Measurements from ENCODE around the gene LRBA.
A peak's percentile ranks its signal among the peaks of the same experiment; 100 is the strongest.

LRBA gene

DNA sequence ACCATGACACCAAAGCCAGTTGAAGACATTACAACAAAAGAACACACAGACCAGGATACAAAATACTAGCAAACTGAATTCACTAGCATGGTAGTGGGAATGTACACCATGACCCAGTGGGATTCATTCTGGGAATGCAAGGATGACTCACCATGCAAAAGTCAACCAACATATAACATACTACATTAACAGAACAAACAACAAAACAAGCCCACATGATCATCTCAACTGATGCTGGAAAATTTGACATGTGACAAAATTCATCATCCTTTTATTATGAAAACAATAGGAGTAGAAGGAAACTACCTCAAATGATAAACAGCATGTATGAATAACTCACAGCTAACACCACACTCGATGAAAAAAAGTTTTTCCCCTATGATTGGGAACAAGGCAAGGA is 746.6 kb downstream of the LRBA start:
- no peaks in the 10 kb centered on the region for H3K9me3 ChIP-seq (ENCODE audit: low read length)
- no peak overlapping the region for H3K27ac ChIP-seq (ENCODE audit: low read depth, low read length)
- H3K4me1 ChIP-seq (ENCODE audit: insufficient read depth, low read length): no peaks in the 10 kb centered on the region
- H3K9ac ChIP-seq (ENCODE audit: low read length): no peak overlapping the region
- peaks cover 18% of the 10 kb centered on the region for H3K36me3 ChIP-seq (ENCODE audit: insufficient read depth, low read length)
- no peaks in the 10 kb centered on the region for H3K27me3 ChIP-seq (ENCODE audit: control insufficient read depth in 1 of 2, insufficient read depth in 2 of 2, low read length in 2 of 2)
- no peak overlapping the region for H3K4me3 ChIP-seq (ENCODE audit: low read depth in 1 of 2, low read length in 2 of 2)

DNA sequence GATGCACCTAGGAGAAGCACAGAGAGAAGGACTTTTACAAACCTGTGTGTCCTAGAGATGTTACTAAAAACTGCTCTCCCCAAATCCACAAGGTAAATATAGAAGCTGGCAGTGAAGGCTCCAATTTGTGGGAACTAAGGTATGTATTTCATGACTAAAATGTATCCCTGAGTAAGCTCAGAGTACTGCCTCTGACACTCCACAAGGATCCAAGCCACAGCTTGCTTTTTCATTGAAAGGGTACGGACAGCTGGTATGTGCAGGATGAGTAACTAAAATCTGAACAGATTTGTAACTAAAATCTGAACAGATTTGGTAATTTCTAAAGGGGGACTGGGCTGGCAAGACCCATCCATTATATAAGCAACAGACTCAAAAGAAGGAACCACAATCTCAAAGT is 749.3 kb downstream of the LRBA start:
- no peaks in the 10 kb centered on the region for H3K9me3 ChIP-seq (ENCODE audit: low read length)
- H3K9ac ChIP-seq (ENCODE audit: low read length): no peak overlapping the region
- H3K27ac ChIP-seq (ENCODE audit: low read depth, low read length): no peak overlapping the region
- no peaks in the 10 kb centered on the region for H3K27me3 ChIP-seq (ENCODE audit: control insufficient read depth in 1 of 2, insufficient read depth in 2 of 2, low read length in 2 of 2)
- H3K4me3 ChIP-seq (ENCODE audit: low read depth in 1 of 2, low read length in 2 of 2): no peak overlapping the region
- peaks cover 18% of the 10 kb centered on the region for H3K36me3 ChIP-seq (ENCODE audit: insufficient read depth, low read length)
- H3K4me1 ChIP-seq (ENCODE audit: insufficient read depth, low read length): no peaks in the 10 kb centered on the region

- Histone ChIP-seq H3K4me1 (ENCODE audit: insufficient read depth, low read length) (peaks cover 7% of the 10 kb centered on the region), H3K4me3 (ENCODE audit: low read depth in 1 of 2, low read length in 2 of 2) (no peak overlapping the region), H3K9me3 (ENCODE audit: low read length) (no peaks in the 10 kb centered on the region)
Observed at GRCh38 chr4:150264595-150265161, 750.4 kb downstream of the LRBA start.

GRCh38 chr4:150262611-150263010 is 752.5 kb downstream of the LRBA start:
- Histone ChIP-seq H3K9me3 (ENCODE audit: low read length) (no peaks in the 10 kb centered on the region), H3K27me3 (ENCODE audit: control insufficient read depth in 1 of 2, insufficient read depth in 2 of 2, low read length in 2 of 2) (no peaks in the 10 kb centered on the region), H3K4me3 (ENCODE audit: low read depth in 1 of 2, low read length in 2 of 2) (no peak overlapping the region), H3K9ac (ENCODE audit: low read length) (no peak overlapping the region), H3K27ac (ENCODE audit: low read depth, low read length) (no peak overlapping the region), H3K4me1 (ENCODE audit: insufficient read depth, low read length) (peaks cover 10% of the 10 kb centered on the region), H3K36me3 (ENCODE audit: insufficient read depth, low read length) (peaks cover 11% of the 10 kb centered on the region)

More at GRCh38 chr4:150264595-150265161, 750.4 kb downstream of the LRBA start:
- Histone ChIP-seq H3K9ac (ENCODE audit: low read length) (no peak overlapping the region), H3K36me3 (ENCODE audit: insufficient read depth, low read length) (peaks cover 11% of the 10 kb centered on the region), H3K27ac (ENCODE audit: low read depth, low read length) (no peak overlapping the region), H3K27me3 (ENCODE audit: control insufficient read depth in 1 of 2, insufficient read depth in 2 of 2, low read length in 2 of 2) (no peaks in the 10 kb centered on the region)

- Histone ChIP-seq H3K27me3 (ENCODE audit: control insufficient read depth in 1 of 2, insufficient read depth in 2 of 2, low read length in 2 of 2) (no peaks in the 10 kb centered on the region), H3K27ac (ENCODE audit: low read depth, low read length) (no peak overlapping the region), H3K4me1 (ENCODE audit: insufficient read depth, low read length) (peaks cover 10% of the 10 kb centered on the region), H3K9ac (ENCODE audit: low read length) (no peak overlapping the region), H3K9me3 (ENCODE audit: low read length) (no peaks in the 10 kb centered on the region), H3K36me3 (ENCODE audit: insufficient read depth, low read length) (peaks cover 11% of the 10 kb centered on the region), H3K4me3 (ENCODE audit: low read depth in 1 of 2, low read length in 2 of 2) (no peak overlapping the region)
Observed at GRCh38 chr4:150261571-150261970, 753.5 kb downstream of the LRBA start.

DNA sequence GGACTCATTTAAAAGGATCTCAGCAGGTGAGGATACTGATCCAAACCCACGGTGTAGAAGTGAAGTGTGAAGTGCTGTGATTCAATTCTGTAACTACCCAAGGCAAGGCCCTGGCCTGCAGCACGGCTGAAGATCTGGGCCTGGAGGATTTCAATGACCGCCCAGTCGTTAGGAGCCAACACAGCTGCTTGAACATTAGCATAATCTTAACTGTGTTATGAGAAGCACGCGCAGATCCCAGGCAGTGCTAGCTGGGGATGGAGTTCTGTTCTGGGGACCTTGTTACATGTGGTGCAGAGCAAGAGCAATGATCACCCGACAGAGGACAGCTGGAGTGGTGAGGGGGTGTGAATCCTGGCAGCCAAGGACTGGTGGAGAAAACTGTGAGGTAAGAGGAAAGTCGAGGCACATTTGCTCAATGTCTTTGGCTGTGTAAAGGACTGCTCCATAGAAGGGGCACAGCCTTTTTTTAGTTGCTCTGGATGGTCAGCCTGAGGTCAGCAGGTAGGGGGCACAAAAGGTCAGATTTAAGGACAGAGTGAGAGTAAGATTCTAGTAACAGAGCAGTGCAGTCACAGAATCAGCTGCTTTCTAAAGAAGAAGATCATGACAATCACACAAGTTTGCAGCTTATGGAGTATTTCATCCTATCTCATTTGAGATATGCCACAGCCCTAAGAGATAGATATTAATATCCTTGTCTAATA is 755.1 kb downstream of the LRBA start:
- Histone ChIP-seq H3K4me3 (ENCODE audit: low read depth in 1 of 2, low read length in 2 of 2) (no peak overlapping the region), H3K9ac (ENCODE audit: low read length) (no peak overlapping the region), H3K4me1 (ENCODE audit: insufficient read depth, low read length) (peaks cover 18% of the 10 kb centered on the region), H3K9me3 (ENCODE audit: low read length) (no peaks in the 10 kb centered on the region), H3K27ac (ENCODE audit: low read depth, low read length) (peak overlapping the region; percentile 21), H3K36me3 (ENCODE audit: insufficient read depth, low read length) (no peaks in the 10 kb centered on the region), H3K27me3 (ENCODE audit: control insufficient read depth in 1 of 2, insufficient read depth in 2 of 2, low read length in 2 of 2) (no peaks in the 10 kb centered on the region)

DNA sequence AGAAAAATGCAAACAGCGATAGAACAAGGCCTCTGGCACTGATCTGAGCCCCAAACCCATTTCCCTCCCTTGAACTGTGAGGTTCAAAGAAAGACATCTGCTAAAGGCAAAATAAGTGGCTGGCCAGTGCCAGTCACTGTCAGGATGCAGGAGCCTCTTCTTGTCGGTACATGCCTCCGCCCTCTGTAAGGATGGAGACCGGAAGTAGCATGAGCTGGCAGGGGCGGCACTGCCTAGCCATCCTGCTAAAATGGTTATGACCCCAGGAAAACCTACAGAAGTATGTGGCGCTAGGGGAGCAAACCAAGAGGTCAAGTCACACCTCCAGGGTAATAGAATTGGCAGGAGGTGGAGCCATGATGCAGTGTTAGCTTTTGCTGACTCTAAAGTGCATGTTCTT is 756.5 kb downstream of the LRBA start:
- Histone ChIP-seq H3K9me3 (ENCODE audit: low read length) (no peaks in the 10 kb centered on the region), H3K4me3 (ENCODE audit: low read depth in 1 of 2, low read length in 2 of 2) (no peak overlapping the region), H3K4me1 (ENCODE audit: insufficient read depth, low read length) (peaks cover 21% of the 10 kb centered on the region), H3K36me3 (ENCODE audit: insufficient read depth, low read length) (peaks cover 8% of the 10 kb centered on the region), H3K27me3 (ENCODE audit: control insufficient read depth in 1 of 2, insufficient read depth in 2 of 2, low read length in 2 of 2) (no peaks in the 10 kb centered on the region), H3K9ac (ENCODE audit: low read length) (no peak overlapping the region), H3K27ac (ENCODE audit: low read depth, low read length) (no peak overlapping the region)

DNA sequence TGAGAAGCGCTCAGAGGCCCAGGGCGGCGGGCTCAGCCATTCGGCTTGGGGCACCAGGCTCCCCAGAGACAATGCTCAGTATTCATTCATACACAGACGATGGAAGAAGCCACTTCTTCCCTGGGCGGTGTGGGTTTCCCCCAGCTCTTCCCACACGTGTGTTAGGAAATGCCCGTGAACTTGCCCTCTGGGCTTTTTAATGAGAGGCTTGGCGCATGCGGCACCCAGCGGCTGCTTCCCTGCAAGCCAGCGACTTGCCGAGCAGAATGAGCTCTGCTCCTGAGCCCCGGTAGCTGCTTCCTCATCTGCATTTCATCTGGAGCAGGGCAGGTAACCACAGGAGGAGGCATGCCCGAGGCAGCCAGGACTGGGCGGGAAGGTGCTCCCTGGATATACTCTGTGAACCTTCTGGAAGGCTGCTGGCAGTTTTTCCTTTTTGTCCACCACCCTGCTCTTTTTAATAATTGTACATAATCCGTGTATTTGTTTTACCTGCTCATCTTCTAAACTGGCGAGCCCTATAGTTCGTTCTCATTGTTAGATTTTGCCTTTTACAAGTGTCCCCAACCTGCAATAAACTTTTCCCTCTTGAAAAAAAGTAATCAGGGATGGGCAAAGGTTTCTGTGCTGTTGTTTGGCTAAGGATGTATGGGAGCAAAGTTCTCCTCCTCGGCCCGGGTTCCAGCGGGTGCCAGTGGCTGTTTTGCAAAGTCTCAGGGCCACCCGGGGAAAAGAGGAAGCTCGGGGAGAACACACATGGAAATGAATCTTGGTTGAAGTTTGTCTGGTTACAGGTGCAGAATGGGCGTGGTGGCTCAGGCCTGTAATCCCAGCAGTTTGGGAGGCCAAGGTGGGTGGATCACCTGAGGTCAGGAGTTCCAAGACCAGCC is 758.0 kb downstream of the LRBA start:
- no peak overlapping the region for H3K27ac ChIP-seq (ENCODE audit: low read depth, low read length)
- H3K4me3 ChIP-seq (ENCODE audit: low read depth in 1 of 2, low read length in 2 of 2): no peak overlapping the region
- H3K9ac ChIP-seq (ENCODE audit: low read length): no peak overlapping the region
- H3K4me1 ChIP-seq (ENCODE audit: insufficient read depth, low read length): peaks cover 25% of the 10 kb centered on the region
- no peaks in the 10 kb centered on the region for H3K27me3 ChIP-seq (ENCODE audit: control insufficient read depth in 1 of 2, insufficient read depth in 2 of 2, low read length in 2 of 2)
- H3K9me3 ChIP-seq (ENCODE audit: low read length): no peaks in the 10 kb centered on the region
- H3K36me3 ChIP-seq (ENCODE audit: insufficient read depth, low read length): peaks cover 8% of the 10 kb centered on the region

- Histone ChIP-seq H3K27ac (ENCODE audit: low read depth, low read length) (peak overlapping the region; percentile 53), H3K4me1 (ENCODE audit: insufficient read depth, low read length) (peaks cover 30% of the 10 kb centered on the region), H3K4me3 (ENCODE audit: low read depth in 1 of 2, low read length in 2 of 2) (no peak overlapping the region)
Observed at GRCh38 chr4:150256225-150256620, 758.9 kb downstream of the LRBA start.

DNA sequence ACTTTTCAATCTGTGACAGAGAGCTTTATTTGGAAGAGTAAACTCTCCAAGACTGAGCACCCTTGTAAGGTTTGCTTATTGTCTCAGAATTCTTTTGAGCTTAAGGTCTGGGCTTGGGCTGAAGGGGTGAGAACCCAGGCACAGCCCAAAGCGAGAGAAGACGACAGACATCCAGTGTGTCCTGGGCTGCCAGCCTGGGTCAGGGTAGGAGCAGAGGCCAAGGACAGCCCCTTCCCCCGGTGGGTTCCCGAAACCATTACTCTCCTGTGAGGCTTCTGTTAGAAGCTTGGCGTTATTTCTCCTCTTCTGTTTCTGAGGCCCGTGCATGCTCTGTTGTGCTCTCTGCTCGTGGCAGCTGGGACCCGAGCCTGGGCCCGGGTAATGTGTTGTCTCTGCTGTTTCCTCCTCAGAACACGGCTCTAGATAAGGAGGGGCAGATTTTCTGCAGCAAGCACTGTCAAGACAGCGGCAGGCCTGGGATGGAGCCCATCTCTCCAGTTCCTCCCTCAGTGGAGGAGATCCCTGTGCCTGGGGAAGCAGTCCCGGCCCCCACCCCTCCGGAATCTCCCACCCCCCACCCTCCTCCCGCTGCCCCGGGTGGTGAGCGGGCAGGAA is 759.4 kb downstream of the LRBA start:
- no peak overlapping the region for H3K4me3 ChIP-seq (ENCODE audit: low read depth in 1 of 2, low read length in 2 of 2)
- H3K4me1 ChIP-seq (ENCODE audit: insufficient read depth, low read length): peaks cover 30% of the 10 kb centered on the region
- H3K27me3 ChIP-seq (ENCODE audit: control insufficient read depth in 1 of 2, insufficient read depth in 2 of 2, low read length in 2 of 2): no peaks in the 10 kb centered on the region
- H3K27ac ChIP-seq (ENCODE audit: low read depth, low read length): peak overlapping the region; percentile 53
- H3K9me3 ChIP-seq (ENCODE audit: low read length): no peaks in the 10 kb centered on the region
- peaks cover 8% of the 10 kb centered on the region for H3K36me3 ChIP-seq (ENCODE audit: insufficient read depth, low read length)
- no peak overlapping the region for H3K9ac ChIP-seq (ENCODE audit: low read length)

More at GRCh38 chr4:150256225-150256620, 758.9 kb downstream of the LRBA start:
- Histone ChIP-seq H3K9ac (ENCODE audit: low read length) (no peak overlapping the region), H3K9me3 (ENCODE audit: low read length) (no peaks in the 10 kb centered on the region), H3K27me3 (ENCODE audit: control insufficient read depth in 1 of 2, insufficient read depth in 2 of 2, low read length in 2 of 2) (no peaks in the 10 kb centered on the region), H3K36me3 (ENCODE audit: insufficient read depth, low read length) (peaks cover 8% of the 10 kb centered on the region)

DNA sequence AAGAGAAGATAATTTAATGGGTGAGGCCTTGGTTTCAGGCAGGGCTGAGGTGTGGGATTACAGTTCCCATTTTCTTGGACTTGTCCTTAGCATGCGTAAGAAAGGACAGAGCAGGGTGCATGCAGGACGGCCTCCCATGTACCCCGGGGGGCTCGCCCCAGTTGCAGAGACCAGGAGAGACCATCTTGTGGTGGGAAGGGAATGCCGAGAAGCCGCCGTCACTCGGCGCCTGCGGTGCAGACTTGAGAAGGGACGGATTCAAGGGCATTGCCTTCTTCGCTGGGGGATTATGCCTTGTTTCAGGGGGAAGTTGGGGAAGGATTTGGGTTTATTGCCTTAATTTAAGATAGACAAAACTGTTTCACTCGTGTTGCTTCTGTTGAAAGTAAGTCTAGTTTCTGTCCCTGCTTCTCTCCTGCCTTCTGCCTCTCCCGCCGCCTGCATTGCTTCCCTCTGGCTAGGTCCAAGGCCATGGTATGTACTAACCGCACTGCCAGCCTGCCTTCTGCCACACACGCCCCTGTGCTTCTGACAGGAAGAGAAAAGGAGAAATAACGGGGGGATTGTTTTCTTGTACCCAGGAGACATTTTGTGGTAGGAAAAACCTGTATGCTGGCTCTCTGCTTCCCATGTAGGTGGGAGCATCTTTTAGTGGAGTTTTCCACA is 761.0 kb downstream of the LRBA start:
- Histone ChIP-seq H3K4me1 (ENCODE audit: insufficient read depth, low read length) (peaks cover 20% of the 10 kb centered on the region), H3K4me3 (ENCODE audit: low read depth in 1 of 2, low read length in 2 of 2) (no peak overlapping the region), H3K27me3 (ENCODE audit: control insufficient read depth in 1 of 2, insufficient read depth in 2 of 2, low read length in 2 of 2) (no peaks in the 10 kb centered on the region), H3K36me3 (ENCODE audit: insufficient read depth, low read length) (peaks cover 9% of the 10 kb centered on the region), H3K9ac (ENCODE audit: low read length) (no peak overlapping the region), H3K9me3 (ENCODE audit: low read length) (no peaks in the 10 kb centered on the region), H3K27ac (ENCODE audit: low read depth, low read length) (no peak overlapping the region)
